Small intestine (tissue), 7 donors: ENCODE measurements around the gene DOCK6. TPM values are rescaled to one million over a fixed set of nuclear protein-coding genes. Genes with fewer than 3 reads are reported as not detected.
A peak's percentile ranks its signal among the peaks of the same experiment; 100 is the strongest.

Experiments
- DNase-seq, 2 donors: peaks; one replicate each; pipeline versions ENCODE4 v3.0.0 to v3.0.0-alpha.2; 2013
- FAIRE-seq: peaks from 2 replicates; lab custom pipeline; 2012; peaks lifted over from hg19 to GRCh38; lab: Jason Lieb, UNC
- H3K27ac ChIP-seq, 3 donors: one replicate each; pipeline ENCODE4 v1.5.1; 2013; ENCODE audit warnings: low read length in 2 of 3, mild to moderate bottlenecking in 2 of 3, control low read depth in 1 of 3, inconsistent platforms in 1 of 3, low read depth in 1 of 3, moderate library complexity in 1 of 3
- H3K27me3 ChIP-seq, 3 donors: one replicate each; pipeline ENCODE4 v1.6.1; 2013; ENCODE audit warnings: low read length in 3 of 3, inconsistent platforms in 1 of 3; ENCODE audit not compliant: control insufficient read depth in 3 of 3, insufficient read depth in 3 of 3
- H3K36me3 ChIP-seq, 3 donors: one replicate each; pipeline ENCODE4 v1.6.1; 2013; ENCODE audit warnings: low read length in 3 of 3, inconsistent platforms in 1 of 3, low read depth in 1 of 3, mild to moderate bottlenecking in 1 of 3, moderate library complexity in 1 of 3; ENCODE audit not compliant: control insufficient read depth in 3 of 3, insufficient read depth in 2 of 3
- H3K4me1 ChIP-seq, 3 donors: one replicate each; pipeline ENCODE4 v1.6.1; 2013; ENCODE audit warnings: low read length in 2 of 3, inconsistent platforms in 1 of 3, low read depth in 1 of 3, mild to moderate bottlenecking in 1 of 3, moderate library complexity in 1 of 3; ENCODE audit not compliant: control insufficient read depth in 3 of 3, insufficient read depth in 2 of 3
- H3K4me3 ChIP-seq, 3 donors: one replicate each; pipeline ENCODE4 v1.5.1; 2013; ENCODE audit warnings: low read length in 3 of 3, control low read depth in 1 of 3, inconsistent platforms in 1 of 3, low read depth in 1 of 3, mild to moderate bottlenecking in 1 of 3, moderate library complexity in 1 of 3
- H3K9me3 ChIP-seq, 2 donors: one replicate each; pipeline ENCODE4 v1.6.1; 2013; ENCODE audit warnings: low read depth in 1 of 2, low read length in 1 of 2; ENCODE audit not compliant: control insufficient read depth in 2 of 2, insufficient read depth in 1 of 2
- WGBS, 3 donors: extraction: QIAGEN DNeasy Blood & Tissue Kit; methylation state at CpG; one replicate each; pipeline ENCODE4 v1.1.7; 2013; 5-methylcytosine and 5-hydroxymethylcytosine counted together
- polyA plus RNA-seq, 4 donors: library from polyadenylated mRNA; stranded (reverse) in 3 of 4; unstranded in 1 of 4; fragments of 200-250 nt in 3 of 4; fragments of 120-200 nt in 1 of 4; gene quantifications; one replicate each; pipeline versions ENCODE4 v1.2.1 to v1.2.3, GENCODE V29; 2013
- donor health status: healthy with polysubstance abuse.
- donor health status: control.
- donor health status: control.
- donor health status: Bipolar disorder and iron deficiency.
- donor health status: healthy.

Gene DOCK6
- polyA plus RNA-seq, 4 donors: 44.4 to 68.0 (median 51.0) TPM

DNA sequence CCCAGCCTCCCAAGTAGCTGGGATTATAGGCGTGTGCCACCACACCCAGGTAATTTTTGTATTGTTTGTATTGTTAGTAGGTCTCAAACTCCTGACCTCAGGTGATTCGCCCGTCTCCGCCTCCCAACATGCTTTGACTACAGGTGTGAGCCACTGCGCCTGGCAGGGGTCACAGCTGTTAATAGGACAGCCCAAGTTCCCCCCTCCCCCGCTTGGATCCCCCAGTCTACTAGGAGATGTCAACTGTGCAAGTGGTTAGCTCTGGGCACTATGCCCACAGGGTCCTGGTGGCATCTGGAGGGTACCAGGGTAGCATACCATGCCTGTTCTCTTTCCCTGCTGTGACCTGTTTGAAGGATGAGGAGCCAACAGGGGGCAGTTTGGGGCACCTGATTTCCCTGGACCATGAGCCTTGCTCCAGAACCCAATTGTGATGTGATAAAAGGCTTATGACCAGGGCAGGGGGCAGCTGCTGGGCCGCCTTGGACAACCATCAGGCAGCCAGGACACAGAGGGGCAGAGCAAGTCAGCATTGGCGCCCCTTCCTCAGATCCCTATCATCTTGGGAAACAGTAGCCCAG lies 33.4 kb upstream of the DOCK6 start, which contains the start of gene TSPAN16:
Gene TSPAN16 (plus strand): TSS at position 496 of the 581 bp plus-strand sequence. CDS start 138 bp downstream, outside the sequence.
- no peak for DNase-seq
- H3K27me3 ChIP-seq: no peaks in the 10 kb centered on the region
- peaks cover 0 to 5% (median 0%) of the 10 kb centered on the region in 3 donors for H3K4me1 ChIP-seq

DNA sequence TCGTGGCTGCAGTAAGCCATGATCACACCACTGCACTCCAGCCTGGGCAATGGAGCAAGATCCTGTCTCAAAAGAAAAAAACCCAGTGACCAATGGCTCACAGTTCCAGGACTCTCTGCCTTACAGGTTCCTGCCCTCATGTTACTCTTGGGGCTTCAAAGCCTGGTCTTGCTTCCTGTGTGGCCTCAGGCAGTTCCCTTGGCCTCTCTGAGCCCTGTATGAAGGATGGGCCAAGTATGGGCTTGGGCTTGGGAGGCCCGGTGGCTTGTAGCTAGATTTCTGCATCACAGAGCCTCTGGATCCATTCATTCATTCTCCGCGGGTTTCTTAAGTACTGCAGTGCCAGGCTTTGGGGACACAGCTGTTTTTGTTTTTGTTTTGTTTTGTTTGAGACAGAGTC lies 32.9 kb upstream of the DOCK6 start:
- 73 to 84% (median 80%) methylated on average over 4 of the region's 4 CpGs for WGBS, 3 donors
- Histone ChIP-seq H3K4me1 (peaks cover 0 to 5% (median 0%) of the 10 kb centered on the region in 3 donors), H3K27ac (no peak overlapping the region), H3K36me3 (no peaks in the 10 kb centered on the region), H3K9me3 (peaks cover 0 to 2% of the 10 kb centered on the region in 2 donors), H3K27me3 (no peaks in the 10 kb centered on the region), H3K4me3 (no peak overlapping the region)
- FAIRE-seq: no peak
- DNase-seq: no peak

More for the DNA sequence above, 33.4 kb upstream of the DOCK6 start, which contains the start of gene TSPAN16:
- WGBS, 3 donors: 53 to 73% (median 56%) methylated on average over 7 to 8 of the region's 8 CpGs
- Histone ChIP-seq H3K9me3 (peaks cover 0 to 4% of the 10 kb centered on the region in 2 donors), H3K36me3 (no peaks in the 10 kb centered on the region), H3K4me3 (no peak within 1 kb of the TSS), H3K27ac (no peak within 1 kb of the TSS)
- no peak for FAIRE-seq

DNA sequence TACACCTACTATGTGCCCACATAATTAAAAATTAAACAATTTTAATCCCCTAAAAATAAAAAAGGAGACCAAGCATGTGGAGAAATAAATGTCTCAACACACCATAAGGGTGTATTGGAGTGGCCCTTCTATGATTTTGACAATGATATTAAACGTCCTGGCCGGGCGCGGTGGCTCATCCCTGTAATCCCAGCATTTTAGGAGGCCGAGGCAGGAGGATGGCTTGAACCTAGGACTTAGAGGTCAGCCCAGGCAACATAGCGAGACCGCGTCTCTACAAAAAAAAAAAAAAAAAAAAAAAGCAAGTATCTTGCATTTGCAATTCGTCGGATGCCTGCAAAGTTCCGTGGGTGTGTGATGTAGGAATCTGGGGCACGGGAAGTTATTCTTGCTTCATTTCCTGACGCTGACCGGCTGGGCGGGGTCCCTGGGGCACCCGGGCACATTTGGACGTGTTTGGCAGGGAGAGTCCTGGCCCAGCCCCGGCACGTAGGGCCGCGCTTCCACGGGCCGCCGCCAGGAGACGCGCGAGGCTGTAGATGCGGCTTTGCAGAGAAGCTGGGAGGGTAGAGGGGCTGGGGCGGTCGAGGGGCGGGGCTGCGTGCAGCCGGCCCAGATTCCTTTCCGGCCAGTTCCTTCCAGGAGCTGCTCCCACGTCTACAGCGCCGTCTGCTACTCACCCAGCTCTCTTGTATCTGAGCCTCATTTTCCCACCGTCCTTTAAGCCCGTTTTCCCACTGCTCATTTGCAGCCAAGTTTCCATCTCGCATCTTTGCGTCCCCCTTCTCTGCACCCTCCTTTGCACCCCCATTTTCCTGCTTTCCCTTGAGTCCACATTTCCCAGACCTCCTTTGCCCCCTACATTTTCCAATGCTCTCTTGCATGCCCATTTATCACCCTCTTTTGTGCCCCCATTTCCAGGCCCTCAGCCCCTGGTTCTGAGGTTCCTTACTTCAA lies 31.4 kb upstream of the DOCK6 start:
- peak overlapping the region in 1 of 3 donors; percentile 24 for H3K4me3 ChIP-seq
- peaks cover 0 to 5% (median 0%) of the 10 kb centered on the region in 3 donors for H3K4me1 ChIP-seq
- DNase-seq: peak; percentile 82 to 95
- no peak for FAIRE-seq
- H3K27me3 ChIP-seq: no peaks in the 10 kb centered on the region
- H3K27ac ChIP-seq: peak overlapping the region in 2 of 3 donors; percentile 4 to 39
- WGBS, 3 donors: 4 to 5% (median 5%) methylated on average over 35 to 41 of the region's 41 CpGs
- no peaks in the 10 kb centered on the region for H3K9me3 ChIP-seq
- no peaks in the 10 kb centered on the region for H3K36me3 ChIP-seq

DNA sequence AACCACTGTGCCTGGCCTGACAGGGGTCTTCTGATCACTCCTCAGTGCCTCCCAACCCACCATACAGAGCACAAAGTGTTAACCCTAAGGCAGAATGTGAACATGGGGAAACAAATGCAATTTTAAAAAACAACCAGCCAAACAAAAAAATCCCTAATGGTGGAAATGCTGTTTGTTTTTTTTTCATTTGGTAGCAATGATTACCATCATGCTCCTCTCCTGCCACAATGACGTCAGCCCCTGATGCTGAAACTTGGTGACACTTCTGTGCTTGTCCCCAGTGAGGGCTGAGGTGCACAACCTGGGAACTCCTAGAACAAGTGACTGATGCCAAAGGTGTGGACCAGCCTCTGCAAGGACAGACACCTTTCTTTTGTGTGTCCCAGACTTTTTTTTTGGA lies 29.7 kb upstream of the DOCK6 start:
- no peak for DNase-seq
- Histone ChIP-seq H3K9me3 (no peaks in the 10 kb centered on the region), H3K27me3 (no peaks in the 10 kb centered on the region), H3K4me1 (peaks cover 0 to 5% (median 0%) of the 10 kb centered on the region in 3 donors), H3K4me3 (no peak overlapping the region), H3K36me3 (no peaks in the 10 kb centered on the region), H3K27ac (no peak overlapping the region)
- WGBS, 3 donors: 50 to 72% (median 70%) methylated on average over 1 of the region's 1 CpG
- no peak for FAIRE-seq

DNA sequence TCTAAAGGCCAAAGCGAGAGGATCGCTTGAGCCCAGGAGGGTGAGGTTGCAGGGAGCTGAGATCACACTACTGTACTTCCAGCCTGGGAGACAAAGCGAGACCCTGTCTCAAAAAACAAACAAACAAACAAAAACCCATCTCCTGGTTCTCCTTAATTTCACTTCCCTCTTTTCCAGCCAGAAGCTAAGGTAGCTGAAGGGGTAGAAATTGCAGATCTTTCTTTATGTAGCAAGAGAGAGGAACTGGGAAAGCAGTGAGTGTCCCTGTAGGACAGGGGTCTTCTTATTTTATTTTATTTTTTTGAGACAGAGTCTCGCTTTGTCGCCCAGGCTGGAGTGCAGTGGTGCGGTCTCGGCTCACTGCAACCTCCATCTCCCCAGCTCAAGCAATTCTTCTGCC lies 29.1 kb upstream of the DOCK6 start:
- 92 to 95% (median 94%) methylated on average over 7 of the region's 7 CpGs for WGBS, 3 donors
- FAIRE-seq: no peak
- H3K36me3 ChIP-seq: no peaks in the 10 kb centered on the region
- peaks cover 0 to 5% (median 0%) of the 10 kb centered on the region in 3 donors for H3K4me1 ChIP-seq
- H3K4me3 ChIP-seq: no peak overlapping the region
- no peak overlapping the region for H3K27ac ChIP-seq
- H3K27me3 ChIP-seq: no peaks in the 10 kb centered on the region
- H3K9me3 ChIP-seq: no peaks in the 10 kb centered on the region
- DNase-seq: no peak

DNA sequence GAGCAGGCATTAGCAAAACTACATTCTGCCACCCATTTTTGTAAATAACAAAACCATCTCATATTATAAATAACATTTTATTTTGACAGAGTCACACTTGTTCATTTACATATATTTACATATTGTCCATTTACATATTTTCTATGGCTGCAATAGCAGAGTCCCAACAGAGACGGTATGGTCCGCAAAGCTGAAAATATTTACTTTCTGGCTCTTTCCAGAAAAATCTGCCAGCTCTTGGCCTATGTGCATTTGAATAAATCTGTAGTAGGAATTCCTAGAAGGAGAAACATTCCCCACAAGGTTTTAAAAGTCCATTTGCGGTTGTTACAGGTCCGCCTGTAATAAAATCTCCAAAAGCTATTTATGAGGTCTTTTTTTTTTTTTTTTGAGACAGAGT lies 27.9 kb upstream of the DOCK6 start:
- FAIRE-seq: no peak
- WGBS, 3 donors: 68 to 77% (median 73%) methylated on average over 4 of the region's 4 CpGs
- no peak overlapping the region for H3K27ac ChIP-seq
- DNase-seq: no peak
- no peak overlapping the region for H3K4me3 ChIP-seq
- peaks cover 0 to 5% (median 0%) of the 10 kb centered on the region in 3 donors for H3K4me1 ChIP-seq
- H3K9me3 ChIP-seq: no peaks in the 10 kb centered on the region
- no peaks in the 10 kb centered on the region for H3K36me3 ChIP-seq
- H3K27me3 ChIP-seq: no peaks in the 10 kb centered on the region

DNA sequence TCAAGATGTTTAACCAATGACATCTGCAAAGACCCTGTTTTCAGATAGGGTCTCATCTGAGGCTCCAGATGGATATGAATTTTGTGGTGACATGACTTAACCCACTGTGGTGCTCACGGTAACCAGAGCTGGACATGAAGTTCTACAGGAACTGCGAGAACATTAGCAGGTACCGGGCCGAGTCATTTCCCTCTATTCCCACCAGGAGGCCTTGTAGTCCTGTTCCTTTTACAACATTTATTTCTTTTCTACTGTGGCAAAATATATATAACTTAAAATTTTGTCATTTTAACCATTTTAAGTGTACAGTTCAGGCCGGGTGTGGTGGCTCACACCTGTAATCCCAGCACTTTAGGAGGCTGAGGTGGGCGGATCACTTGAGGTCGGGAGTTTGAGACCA lies 26.0 kb upstream of the DOCK6 start:
- Histone ChIP-seq H3K27me3 (no peaks in the 10 kb centered on the region), H3K9me3 (no peaks in the 10 kb centered on the region), H3K27ac (no peak overlapping the region), H3K36me3 (no peaks in the 10 kb centered on the region), H3K4me3 (no peak overlapping the region), H3K4me1 (no peaks in the 10 kb centered on the region)
- FAIRE-seq (no peak), DNase-seq (no peak)
- WGBS, 3 donors: 65 to 77% (median 70%) methylated on average over 7 of the region's 7 CpGs

DNA sequence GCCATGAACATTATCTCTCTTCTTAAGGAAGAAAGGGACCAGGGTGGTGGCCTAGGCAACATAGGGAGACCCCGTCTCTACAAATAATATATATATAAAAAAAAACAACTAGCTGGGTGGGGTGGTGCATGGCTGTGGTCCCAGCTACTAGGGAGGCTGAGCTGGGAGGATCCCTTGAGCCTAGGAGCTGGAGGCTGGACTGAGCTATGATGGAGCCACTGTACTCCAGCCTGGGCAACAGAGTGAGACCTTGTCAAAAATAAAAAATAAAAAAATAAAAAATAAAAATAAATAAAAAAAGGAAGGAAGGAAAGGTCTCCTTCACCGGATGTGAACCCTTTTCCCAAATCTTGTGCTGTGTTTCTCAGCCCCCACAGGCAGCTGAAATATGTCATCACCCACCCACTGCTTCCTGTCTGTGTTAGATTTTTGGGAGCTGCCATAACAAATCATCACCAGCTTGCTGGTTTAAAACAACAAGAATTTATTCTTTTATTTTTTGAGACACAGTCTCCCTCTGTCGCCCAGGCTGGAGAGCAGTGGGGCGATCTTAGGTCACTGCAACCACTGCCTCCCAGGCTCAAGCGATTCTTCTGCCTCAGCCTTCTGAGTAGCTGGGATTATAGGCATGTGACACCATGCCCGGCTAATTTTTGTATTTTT lies 24.1 kb upstream of the DOCK6 start:
- FAIRE-seq (no peak), DNase-seq (no peak)

More for the DNA sequence above, 24.1 kb upstream of the DOCK6 start:
- H3K4me1 ChIP-seq: no peaks in the 10 kb centered on the region
- no peaks in the 10 kb centered on the region for H3K9me3 ChIP-seq
- H3K27ac ChIP-seq: no peak overlapping the region
- no peak overlapping the region for H3K4me3 ChIP-seq
- 49 to 72% (median 67%) methylated on average over 6 of the region's 6 CpGs for WGBS, 3 donors
- no peaks in the 10 kb centered on the region for H3K27me3 ChIP-seq
- H3K36me3 ChIP-seq: no peaks in the 10 kb centered on the region
